Ishikawa (cell line): ENCODE measurements around the gene CLEC2B.

ENCODE experiments used
- CEBPB ChIP-seq: IDR thresholded peaks from 2 replicates; pipeline ENCODE4 v1.6.1; 2012
- CREB1 ChIP-seq: IDR thresholded peaks from 2 replicates; pipeline ENCODE4 v1.6.1; 2012; ENCODE audit warnings: low read depth
- EGR1 ChIP-seq: IDR thresholded peaks from 2 replicates; pipeline ENCODE4 v1.6.1; 2012
- EP300 ChIP-seq: IDR thresholded peaks from 2 replicates; pipeline ENCODE4 v1.6.1; 2012; ENCODE audit warnings: borderline replicate concordance
- FOXM1 ChIP-seq: IDR thresholded peaks from 2 replicates; pipeline ENCODE4 v1.6.1; 2012; ENCODE audit warnings: low read depth, borderline replicate concordance
- NFIC ChIP-seq: IDR thresholded peaks from 2 replicates; pipeline ENCODE4 v1.6.1; 2012
- RAD21 ChIP-seq: IDR thresholded peaks from 2 replicates; pipeline ENCODE4 v1.6.1; 2012; ENCODE audit warnings: low read depth
- TAF1 ChIP-seq: IDR thresholded peaks from 2 replicates; pipeline ENCODE4 v1.6.1; 2012; ENCODE audit warnings: low read depth, mild to moderate bottlenecking
- TCF12 ChIP-seq: IDR thresholded peaks from 2 replicates; pipeline ENCODE4 v1.6.1; 2012; ENCODE audit warnings: low read depth
- TEAD4 ChIP-seq: IDR thresholded peaks from 2 replicates; pipeline ENCODE4 v1.6.1; 2012
- YY1 ChIP-seq: IDR thresholded peaks from 2 replicates; pipeline ENCODE4 v1.6.1; 2012; ENCODE audit warnings: low read depth
- ZBTB7A ChIP-seq: IDR thresholded peaks from 2 replicates; pipeline ENCODE4 v1.6.1; 2012; ENCODE audit warnings: low read depth
- TF ChIP-seq, protein P1 (sequence below): IDR thresholded peaks from 2 replicates; pipeline ENCODE4 v1.6.1; 2012
- TF ChIP-seq, protein P2 (sequence below): IDR thresholded peaks from 2 replicates; pipeline ENCODE4 v1.6.1; 2012; ENCODE audit warnings: low read depth, mild to moderate bottlenecking
- TF ChIP-seq, protein P3 (sequence below): IDR thresholded peaks from 2 replicates; pipeline ENCODE4 v1.6.1; 2012

CLEC2B gene

DNA sequence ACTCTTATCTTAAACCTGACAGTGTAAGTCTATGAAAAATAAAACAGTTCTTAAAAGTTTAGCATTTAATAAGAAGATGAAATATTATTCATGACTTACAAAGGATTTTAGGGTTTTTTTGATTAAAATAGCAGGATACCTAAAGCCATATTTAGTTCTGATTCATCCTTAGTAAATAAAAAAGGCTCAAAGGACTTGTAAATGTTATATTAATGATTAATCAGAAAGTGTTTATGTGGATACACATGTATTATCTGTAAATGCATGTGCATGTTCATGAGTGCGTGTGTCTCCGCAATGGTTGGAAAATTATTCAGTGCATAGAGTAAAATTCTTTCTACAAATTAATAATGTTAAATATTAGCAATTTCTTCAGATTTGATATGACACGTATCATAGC is 37.4 kb downstream of the CLEC2B start:
- TF ChIP-seq CEBPB (no peak), CREB1 (no peak), FOXM1 (no peak), ZBTB7A (no peak), YY1 (no peak)

DNA sequence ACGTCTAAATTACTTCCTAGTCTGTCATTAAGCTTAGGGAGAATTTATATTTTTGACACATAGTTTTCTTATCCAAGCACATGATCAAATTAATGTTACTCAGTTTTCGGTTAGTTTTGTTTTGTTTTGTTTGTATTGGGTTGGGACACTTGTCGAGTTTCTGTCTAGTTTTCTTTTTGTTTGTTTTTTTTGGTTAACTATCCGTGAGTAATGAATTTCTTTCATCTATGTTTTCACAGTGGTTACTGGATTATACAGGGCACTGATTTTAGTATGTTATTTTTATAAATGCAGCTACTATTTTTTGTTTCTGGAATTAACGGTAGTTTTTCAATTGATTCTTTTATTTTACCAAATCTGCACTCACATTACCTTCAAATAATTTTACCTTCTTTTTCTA is 39.2 kb downstream of the CLEC2B start:
- TF ChIP-seq ZBTB7A = no peak
- no peak for TF ChIP-seq YY1
- no peak for TF ChIP-seq EP300
- TF ChIP-seq, protein P1, sequence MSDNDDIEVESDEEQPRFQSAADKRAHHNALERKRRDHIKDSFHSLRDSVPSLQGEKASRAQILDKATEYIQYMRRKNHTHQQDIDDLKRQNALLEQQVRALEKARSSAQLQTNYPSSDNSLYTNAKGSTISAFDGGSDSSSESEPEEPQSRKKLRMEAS = no peak
- no peak for TF ChIP-seq CEBPB

DNA sequence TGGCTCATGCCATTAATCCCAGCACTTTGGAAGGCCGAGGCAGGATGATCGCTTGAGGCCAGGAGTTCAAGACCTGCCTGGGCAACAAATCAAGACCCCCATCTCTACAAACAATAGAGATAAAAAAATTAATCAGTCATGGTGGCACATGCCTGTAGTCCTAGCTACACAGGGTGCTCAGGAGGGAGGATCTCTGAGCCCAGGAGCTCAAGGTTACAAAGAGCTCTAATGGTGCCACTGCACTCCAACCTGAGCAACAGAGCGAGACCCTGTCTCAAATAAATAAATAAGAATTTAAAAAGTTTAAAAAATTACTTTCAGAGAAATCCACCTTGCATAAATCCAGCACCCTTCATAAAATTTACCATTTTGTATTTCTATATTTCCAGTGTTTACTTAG is 39.7 kb downstream of the CLEC2B start:
- TF ChIP-seq TEAD4 (no peak), NFIC (no peak), TCF12 (no peak), EGR1 (no peak), EP300 (no peak), CREB1 (no peak), ZBTB7A (no peak), YY1 (no peak)
- TF ChIP-seq, protein P2, sequence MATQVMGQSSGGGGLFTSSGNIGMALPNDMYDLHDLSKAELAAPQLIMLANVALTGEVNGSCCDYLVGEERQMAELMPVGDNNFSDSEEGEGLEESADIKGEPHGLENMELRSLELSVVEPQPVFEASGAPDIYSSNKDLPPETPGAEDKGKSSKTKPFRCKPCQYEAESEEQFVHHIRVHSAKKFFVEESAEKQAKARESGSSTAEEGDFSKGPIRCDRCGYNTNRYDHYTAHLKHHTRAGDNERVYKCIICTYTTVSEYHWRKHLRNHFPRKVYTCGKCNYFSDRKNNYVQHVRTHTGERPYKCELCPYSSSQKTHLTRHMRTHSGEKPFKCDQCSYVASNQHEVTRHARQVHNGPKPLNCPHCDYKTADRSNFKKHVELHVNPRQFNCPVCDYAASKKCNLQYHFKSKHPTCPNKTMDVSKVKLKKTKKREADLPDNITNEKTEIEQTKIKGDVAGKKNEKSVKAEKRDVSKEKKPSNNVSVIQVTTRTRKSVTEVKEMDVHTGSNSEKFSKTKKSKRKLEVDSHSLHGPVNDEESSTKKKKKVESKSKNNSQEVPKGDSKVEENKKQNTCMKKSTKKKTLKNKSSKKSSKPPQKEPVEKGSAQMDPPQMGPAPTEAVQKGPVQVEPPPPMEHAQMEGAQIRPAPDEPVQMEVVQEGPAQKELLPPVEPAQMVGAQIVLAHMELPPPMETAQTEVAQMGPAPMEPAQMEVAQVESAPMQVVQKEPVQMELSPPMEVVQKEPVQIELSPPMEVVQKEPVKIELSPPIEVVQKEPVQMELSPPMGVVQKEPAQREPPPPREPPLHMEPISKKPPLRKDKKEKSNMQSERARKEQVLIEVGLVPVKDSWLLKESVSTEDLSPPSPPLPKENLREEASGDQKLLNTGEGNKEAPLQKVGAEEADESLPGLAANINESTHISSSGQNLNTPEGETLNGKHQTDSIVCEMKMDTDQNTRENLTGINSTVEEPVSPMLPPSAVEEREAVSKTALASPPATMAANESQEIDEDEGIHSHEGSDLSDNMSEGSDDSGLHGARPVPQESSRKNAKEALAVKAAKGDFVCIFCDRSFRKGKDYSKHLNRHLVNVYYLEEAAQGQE = no peak
- TF ChIP-seq, protein P3, sequence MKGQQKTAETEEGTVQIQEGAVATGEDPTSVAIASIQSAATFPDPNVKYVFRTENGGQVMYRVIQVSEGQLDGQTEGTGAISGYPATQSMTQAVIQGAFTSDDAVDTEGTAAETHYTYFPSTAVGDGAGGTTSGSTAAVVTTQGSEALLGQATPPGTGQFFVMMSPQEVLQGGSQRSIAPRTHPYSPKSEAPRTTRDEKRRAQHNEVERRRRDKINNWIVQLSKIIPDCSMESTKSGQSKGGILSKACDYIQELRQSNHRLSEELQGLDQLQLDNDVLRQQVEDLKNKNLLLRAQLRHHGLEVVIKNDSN = no peak

DNA sequence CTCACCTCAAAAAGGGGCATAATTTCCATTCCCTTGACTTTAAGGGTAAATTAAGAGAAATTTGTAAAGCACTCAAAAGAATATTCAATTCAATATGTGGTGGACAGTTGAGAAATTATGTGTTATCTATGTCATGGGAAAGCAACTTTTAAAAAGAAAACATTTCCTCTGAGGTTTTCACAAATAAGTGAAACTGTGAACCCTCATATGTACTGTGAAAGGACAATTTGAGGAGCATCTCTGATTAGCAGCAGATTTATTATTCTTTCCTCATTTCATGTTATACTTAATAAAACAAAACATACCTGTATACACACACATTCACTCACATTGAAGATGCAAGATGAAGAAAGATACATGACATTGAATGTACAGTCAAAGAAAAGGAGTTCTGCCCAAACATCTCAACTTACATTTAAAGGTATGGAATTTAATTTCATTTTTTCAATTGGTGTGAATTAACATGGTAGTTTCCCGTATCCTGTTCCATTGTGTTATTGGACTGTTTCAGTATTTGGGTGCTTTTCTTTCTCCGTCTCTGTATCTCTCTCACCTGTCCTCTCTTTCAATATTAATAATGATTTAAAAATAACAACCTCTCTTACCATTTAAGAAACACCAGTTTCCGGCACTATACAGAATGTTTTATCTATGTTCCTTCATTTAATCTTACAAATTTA is 41.8 kb downstream of the CLEC2B start, which contains the start of gene KLRF1:
TSS of gene KLRF1 (plus strand) at position 273 of the 680 bp plus-strand sequence. CDS start at position 337, 64 bp downstream.
- TF ChIP-seq, protein P2 = no peak
- no peak for TF ChIP-seq RAD21
- no peak for TF ChIP-seq YY1
- TF ChIP-seq, protein P3 = no peak
- no peak for TF ChIP-seq NFIC
- no peak for TF ChIP-seq TEAD4
- no peak for TF ChIP-seq EGR1
- TF ChIP-seq ZBTB7A = no peak
- no peak for TF ChIP-seq CEBPB
- TF ChIP-seq TCF12 = no peak
- no peak for TF ChIP-seq FOXM1
- TF ChIP-seq EP300 = no peak
- no peak for TF ChIP-seq TAF1
- no peak for TF ChIP-seq CREB1
- TF ChIP-seq, protein P1 = no peak

DNA sequence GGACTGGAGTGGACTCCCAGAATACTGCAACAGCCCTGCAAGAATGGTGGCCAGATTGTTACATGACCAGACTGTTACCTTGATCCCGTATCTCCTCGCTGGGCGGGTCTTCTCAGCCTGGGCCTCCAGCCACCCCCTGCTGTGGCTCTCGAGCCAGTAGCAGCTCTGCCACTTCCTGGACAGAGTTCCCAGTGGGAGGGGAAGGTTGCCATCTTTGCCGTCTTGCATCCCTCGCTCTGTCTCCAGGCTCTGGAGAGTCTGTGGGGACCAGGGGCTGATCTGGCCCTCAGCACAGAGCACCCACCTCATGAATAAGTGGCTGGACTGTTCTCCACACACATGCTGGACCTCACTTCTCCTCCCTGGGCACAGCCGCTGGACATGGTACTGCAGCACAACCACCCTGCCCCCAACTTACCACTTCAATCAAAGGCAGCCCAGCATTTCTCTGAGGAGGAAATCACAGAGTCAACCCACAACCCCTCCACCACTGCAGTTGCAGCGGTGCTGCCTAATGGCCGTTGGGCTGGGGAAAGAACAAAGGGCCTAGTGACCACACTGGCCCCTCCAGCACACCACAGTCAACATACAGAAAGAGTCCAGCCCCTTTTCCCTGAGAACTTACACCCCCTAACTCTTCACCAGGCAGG is 48.7 kb downstream of the CLEC2B start:
- TF ChIP-seq, protein P2 = no peak
- no peak for TF ChIP-seq TAF1
- no peak for TF ChIP-seq RAD21
- no peak for TF ChIP-seq EGR1
- TF ChIP-seq FOXM1 = no peak
- TF ChIP-seq, protein P1 = no peak
- TF ChIP-seq CEBPB = no peak
- no peak for TF ChIP-seq TCF12
- TF ChIP-seq EP300 = no peak
- no peak for TF ChIP-seq NFIC
